Activated B cell treated with CpG ODN at 0.5 μM for 24 hours (primary cell): ENCODE data around the gene JAZF1. TPM values are rescaled to one million over a fixed set of nuclear protein-coding genes. Genes with fewer than 3 reads are reported as not detected.
"Not testable (repeated sequence)": the region's sequence is repeated elsewhere in the genome, so short reads cannot be mapped to it uniquely, and the experiment has no call there.

ENCODE experiments used
- ATAC-seq: fragments of 200-7000 bp; cut with Tn5 transposase; one replicate; pipeline ENCODE4 v1.10.0; 2021; ENCODE audit warnings: low read depth, mild to moderate bottlenecking, moderate library complexity
- CTCF ChIA-PET: fragments of 350-600 bp; sonication (Branson Sonifier 250); formaldehyde crosslinking; loops from one replicate; lab custom pipeline; 2021; ENCODE audit warnings: antibody characterized with exemption; lab: Charles Lee
- POLR2A ChIA-PET: fragments of 350-600 bp; sonication (Branson Sonifier 250); formaldehyde crosslinking; loops from one replicate; lab custom pipeline; 2021; ENCODE audit warnings: antibody characterized with exemption; lab: Charles Lee
- DNase-seq: peaks from one replicate; pipeline ENCODE4 v3.0.0; 2022
- H3K27ac Mint-ChIP-seq: one replicate; pipeline ENCODE4 v1.8.0; 2020; ENCODE audit warnings: mixed read lengths
- H3K27me3 Mint-ChIP-seq: one replicate; pipeline ENCODE4 v1.8.0; 2021; ENCODE audit warnings: mixed read lengths
- H3K36me3 Mint-ChIP-seq: one replicate; pipeline ENCODE4 v1.8.0; 2021; ENCODE audit warnings: low read depth, mixed read lengths
- H3K4me1 Mint-ChIP-seq: one replicate; pipeline ENCODE4 v1.8.0; 2021; ENCODE audit warnings: mixed read lengths
- H3K4me3 Mint-ChIP-seq: one replicate; pipeline ENCODE4 v1.8.0; 2020; ENCODE audit warnings: mild to moderate bottlenecking, mixed read lengths
- H3K9me3 Mint-ChIP-seq: one replicate; pipeline ENCODE4 v1.8.0; 2020; ENCODE audit warnings: mixed read lengths
- intact Hi-C: fragments of 100-400 bp; cut with micrococcal nuclease; formaldehyde crosslinking; loops from one replicate; pipeline ENCODE4 v1.15.1; 2024
- total RNA-seq: library from RNA; stranded (reverse); gene quantifications from 2 replicates; pipeline ENCODE4 v1.2.3, GENCODE V29; 2022
- TF ChIP-seq, protein P1 (sequence below): fragments of 200-600 bp; IDR thresholded peaks from one replicate; pipeline ENCODE4 v1.8.0; 2022; ENCODE audit warnings: antibody characterized with exemption, mild to moderate bottlenecking

Gene JAZF1
- total RNA-seq, 1 donor from 2014 or later: 54.8 TPM

DNA sequence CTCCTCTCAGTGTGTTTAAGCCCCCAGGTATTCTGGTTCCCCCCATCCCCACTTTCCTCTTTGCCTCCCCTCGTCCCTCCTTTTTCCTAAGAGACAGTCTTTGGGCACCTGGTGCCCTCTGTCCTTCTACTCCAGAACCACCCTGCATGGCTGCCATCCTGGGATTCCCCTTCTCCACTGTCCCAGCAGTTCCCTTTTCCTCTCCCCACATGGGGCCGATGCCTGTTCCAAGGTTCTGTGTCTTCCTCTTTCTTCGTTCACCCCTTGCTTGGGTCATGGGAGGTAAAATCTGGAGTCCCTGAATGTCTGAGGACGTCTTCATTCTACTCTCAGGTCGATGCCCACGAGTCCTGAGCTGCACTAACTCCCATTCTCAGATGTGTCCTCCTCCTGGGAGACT is 319.8 kb downstream of the JAZF1 start:
- Mint-ChIP-seq H3K36me3 (peaks cover 76% of the 10 kb centered on the region), H3K27me3 (no peaks in the 10 kb centered on the region), H3K27ac (peak overlapping the region; percentile 15), H3K4me1 (no peaks in the 10 kb centered on the region), H3K4me3 (no peak overlapping the region), H3K9me3 (peaks cover 4% of the 10 kb centered on the region)
- TF ChIP-seq, protein P1, sequence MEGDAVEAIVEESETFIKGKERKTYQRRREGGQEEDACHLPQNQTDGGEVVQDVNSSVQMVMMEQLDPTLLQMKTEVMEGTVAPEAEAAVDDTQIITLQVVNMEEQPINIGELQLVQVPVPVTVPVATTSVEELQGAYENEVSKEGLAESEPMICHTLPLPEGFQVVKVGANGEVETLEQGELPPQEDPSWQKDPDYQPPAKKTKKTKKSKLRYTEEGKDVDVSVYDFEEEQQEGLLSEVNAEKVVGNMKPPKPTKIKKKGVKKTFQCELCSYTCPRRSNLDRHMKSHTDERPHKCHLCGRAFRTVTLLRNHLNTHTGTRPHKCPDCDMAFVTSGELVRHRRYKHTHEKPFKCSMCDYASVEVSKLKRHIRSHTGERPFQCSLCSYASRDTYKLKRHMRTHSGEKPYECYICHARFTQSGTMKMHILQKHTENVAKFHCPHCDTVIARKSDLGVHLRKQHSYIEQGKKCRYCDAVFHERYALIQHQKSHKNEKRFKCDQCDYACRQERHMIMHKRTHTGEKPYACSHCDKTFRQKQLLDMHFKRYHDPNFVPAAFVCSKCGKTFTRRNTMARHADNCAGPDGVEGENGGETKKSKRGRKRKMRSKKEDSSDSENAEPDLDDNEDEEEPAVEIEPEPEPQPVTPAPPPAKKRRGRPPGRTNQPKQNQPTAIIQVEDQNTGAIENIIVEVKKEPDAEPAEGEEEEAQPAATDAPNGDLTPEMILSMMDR: no peak
- ChIA-PET CTCF (no interaction called here), POLR2A (no interaction called here)
- ATAC-seq (no peak), DNase-seq (no peak)
- intact Hi-C loops: no loop called here

- H3K4me1 Mint-ChIP-seq, intact Hi-C loops, H3K4me3 Mint-ChIP-seq, CTCF ChIA-PET, H3K27ac Mint-ChIP-seq, H3K9me3 Mint-ChIP-seq, POLR2A ChIA-PET, H3K27me3 Mint-ChIP-seq, DNase-seq, ATAC-seq: not testable (repeated sequence)
- peaks cover 58% of the 10 kb centered on the region for H3K36me3 Mint-ChIP-seq
These were observed 323.7 kb downstream of the JAZF1 start for GRCh38 chr7:27856703-27857485.

GRCh38 chr7:27850531-27850930 is 330.1 kb downstream of the JAZF1 start:
- ATAC-seq: no peak
- Mint-ChIP-seq H3K27me3 (no peaks in the 10 kb centered on the region), H3K36me3 (peaks cover 44% of the 10 kb centered on the region), H3K27ac (no peak overlapping the region), H3K4me3 (no peak overlapping the region), H3K9me3 (no peaks in the 10 kb centered on the region), H3K4me1 (peaks cover 2% of the 10 kb centered on the region)
- intact Hi-C loops: no loop called here
- ChIA-PET POLR2A (interaction anchor here (0.6 kb wide), 1 partner anchor 12 kb away, joined by 4 read pairs; no protein-coding TSS in a partner anchor), CTCF (no interaction called here)
- TF ChIP-seq, protein P1: no peak
- no peak for DNase-seq

- Mint-ChIP-seq H3K4me3 (no peak overlapping the region), H3K4me1 (no peaks in the 10 kb centered on the region), H3K9me3 (no peaks in the 10 kb centered on the region), H3K36me3 (peaks cover 48% of the 10 kb centered on the region), H3K27ac (no peak overlapping the region), H3K27me3 (no peaks in the 10 kb centered on the region)
- TF ChIP-seq, protein P1: no peak
- CTCF ChIA-PET: no interaction called here
- intact Hi-C loops: no loop called here
- POLR2A ChIA-PET: no interaction called here
- DNase-seq (no peak), ATAC-seq (no peak)
These were observed 334.2 kb downstream of the JAZF1 start for GRCh38 chr7:27846388-27846787.

GRCh38 chr7:27843584-27844305 is 336.9 kb downstream of the JAZF1 start:
- POLR2A ChIA-PET: no interaction called here
- ATAC-seq (no peak), DNase-seq (no peak)
- no peaks in the 10 kb centered on the region for H3K9me3 Mint-ChIP-seq
- peaks cover 61% of the 10 kb centered on the region for H3K36me3 Mint-ChIP-seq
- no peaks in the 10 kb centered on the region for H3K4me1 Mint-ChIP-seq
- no peak overlapping the region for H3K4me3 Mint-ChIP-seq
- intact Hi-C loops: no loop called here
- H3K27me3 Mint-ChIP-seq: no peaks in the 10 kb centered on the region
- H3K27ac Mint-ChIP-seq: no peak overlapping the region
- CTCF ChIA-PET: no interaction called here
- TF ChIP-seq, protein P1: no peak
